C4-2B (cell line): ENCODE measurements around the gene CDX1.

ENCODE experiments used
- ZFX ChIP-seq: fragments of 450-650 bp; IDR thresholded peaks from 2 replicates; pipeline ENCODE4 v1.6.1; 2017
- TF ChIP-seq, protein P1 (sequence below): fragments of 450-650 bp; conservative IDR thresholded peaks from 2 replicates; pipeline ENCODE4 v1.5.1; 2017; ENCODE audit warnings: mild to moderate bottlenecking

DNA sequence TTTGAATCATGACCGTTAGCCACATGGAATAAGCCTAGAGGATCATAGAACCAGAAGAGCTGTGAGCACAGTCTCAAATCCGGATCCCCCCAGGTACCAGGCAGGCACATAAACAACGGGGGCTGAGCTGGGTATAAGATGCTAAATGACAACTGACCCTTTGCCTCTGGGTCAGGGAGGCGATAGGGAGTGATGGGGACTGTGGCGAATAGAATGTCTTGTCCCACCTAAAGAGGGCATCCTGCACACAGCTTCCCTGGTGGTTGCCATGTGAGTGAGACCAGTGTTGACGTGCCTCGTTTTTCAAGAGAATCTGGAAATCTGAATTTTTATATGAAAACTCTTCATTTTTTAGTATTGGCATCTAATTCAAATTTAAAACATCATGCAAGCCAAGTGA, 56.9 kb downstream of the CDX1 start:
- TF ChIP-seq, protein P1, sequence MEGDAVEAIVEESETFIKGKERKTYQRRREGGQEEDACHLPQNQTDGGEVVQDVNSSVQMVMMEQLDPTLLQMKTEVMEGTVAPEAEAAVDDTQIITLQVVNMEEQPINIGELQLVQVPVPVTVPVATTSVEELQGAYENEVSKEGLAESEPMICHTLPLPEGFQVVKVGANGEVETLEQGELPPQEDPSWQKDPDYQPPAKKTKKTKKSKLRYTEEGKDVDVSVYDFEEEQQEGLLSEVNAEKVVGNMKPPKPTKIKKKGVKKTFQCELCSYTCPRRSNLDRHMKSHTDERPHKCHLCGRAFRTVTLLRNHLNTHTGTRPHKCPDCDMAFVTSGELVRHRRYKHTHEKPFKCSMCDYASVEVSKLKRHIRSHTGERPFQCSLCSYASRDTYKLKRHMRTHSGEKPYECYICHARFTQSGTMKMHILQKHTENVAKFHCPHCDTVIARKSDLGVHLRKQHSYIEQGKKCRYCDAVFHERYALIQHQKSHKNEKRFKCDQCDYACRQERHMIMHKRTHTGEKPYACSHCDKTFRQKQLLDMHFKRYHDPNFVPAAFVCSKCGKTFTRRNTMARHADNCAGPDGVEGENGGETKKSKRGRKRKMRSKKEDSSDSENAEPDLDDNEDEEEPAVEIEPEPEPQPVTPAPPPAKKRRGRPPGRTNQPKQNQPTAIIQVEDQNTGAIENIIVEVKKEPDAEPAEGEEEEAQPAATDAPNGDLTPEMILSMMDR, result no peak
- TF ChIP-seq ZFX, result no peak
